GM21786 (cell line): Measurements from ENCODE around the gene FGFRL1.

Experiments used
- ATAC-seq: cut with Tn5 transposase; IDR thresholded peaks from one replicate; pipeline ENCODE4 v1.9.1; 2021; ENCODE audit not compliant: unreplicated experiment

FGFRL1 gene

GRCh38 chr4:1062419-1062818, 51.0 kb downstream of the FGFRL1 start:
- no peak for ATAC-seq

- ATAC-seq, result no peak
These were observed 54.3 kb downstream of the FGFRL1 start for GRCh38 chr4:1065732-1066131.

- ATAC-seq, result no peak
These were observed 58.0 kb downstream of the FGFRL1 start for GRCh38 chr4:1069394-1069793.

GRCh38 chr4:1072830-1073446, 61.5 kb downstream of the FGFRL1 start:
- ATAC-seq, result no peak

GRCh38 chr4:1074077-1074476, 62.7 kb downstream of the FGFRL1 start:
- no peak for ATAC-seq

GRCh38 chr4:1075225-1075624, 63.8 kb downstream of the FGFRL1 start:
- no peak for ATAC-seq

GRCh38 chr4:1075809-1076699, 64.6 kb downstream of the FGFRL1 start:
- ATAC-seq, result no peak
